ENCODE measurements around the gene TCF12.

TCF12 gene

DNA sequence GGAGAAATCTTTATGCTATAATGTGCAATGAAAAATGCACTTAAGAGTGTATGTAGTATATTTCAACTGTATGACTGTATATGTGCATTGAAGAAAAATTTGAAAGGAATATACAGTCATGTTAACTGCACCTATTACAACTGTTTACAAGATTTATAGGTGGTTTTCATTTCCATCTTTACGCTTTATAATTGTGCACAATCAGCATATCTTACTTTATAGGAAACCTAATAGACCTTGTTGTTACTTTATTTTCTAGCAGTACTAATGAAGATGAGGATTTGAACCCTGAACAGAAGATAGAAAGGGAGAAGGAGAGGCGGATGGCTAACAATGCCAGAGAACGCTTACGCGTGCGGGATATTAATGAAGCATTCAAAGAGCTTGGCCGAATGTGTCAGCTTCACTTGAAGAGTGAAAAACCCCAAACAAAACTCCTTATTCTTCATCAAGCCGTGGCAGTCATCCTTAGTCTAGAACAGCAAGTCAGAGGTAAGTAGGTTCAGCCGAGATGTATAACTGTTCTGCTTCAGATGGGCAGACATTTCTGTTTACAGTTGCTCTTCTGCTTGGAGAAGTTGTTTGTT lies 354.4 kb downstream of the TCF12 start:
- Mint-ChIP-seq H3K27me3 (no peaks in the 10 kb centered on the region), H3K27ac (no peak overlapping the region), H3K36me3 (peaks cover 39% of the 10 kb centered on the region), H3K4me3 (no peak overlapping the region), H3K9me3 (no peaks in the 10 kb centered on the region), H3K4me1 (peaks cover 15% of the 10 kb centered on the region)
- no peak for DNase-seq (ENCODE audit: low spot score in 2 of 2)
- no peak for ATAC-seq (ENCODE audit: low read depth)

DNA sequence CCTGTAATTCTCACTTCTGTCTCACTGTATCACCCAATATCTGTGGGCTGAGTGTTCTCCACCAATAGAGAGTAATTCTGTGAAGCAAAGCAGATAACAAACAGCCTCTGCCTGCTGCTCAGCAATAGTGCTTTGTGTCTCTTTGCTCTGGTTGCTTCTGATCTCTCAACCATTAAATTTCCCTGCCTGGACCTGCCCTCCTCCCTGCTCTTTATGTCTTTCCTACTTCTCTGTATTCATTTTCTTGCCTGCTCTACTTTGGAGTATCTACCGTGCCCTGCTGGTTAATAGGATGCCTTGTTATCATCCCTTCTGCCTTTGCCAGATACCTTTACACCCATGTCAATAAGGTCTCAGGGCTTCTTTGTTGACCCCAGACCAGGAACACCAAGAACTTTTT lies 355.0 kb downstream of the TCF12 start:
- Mint-ChIP-seq H3K27ac (peak overlapping the region; percentile 7), H3K4me3 (no peak overlapping the region), H3K4me1 (peaks cover 19% of the 10 kb centered on the region)

DNA sequence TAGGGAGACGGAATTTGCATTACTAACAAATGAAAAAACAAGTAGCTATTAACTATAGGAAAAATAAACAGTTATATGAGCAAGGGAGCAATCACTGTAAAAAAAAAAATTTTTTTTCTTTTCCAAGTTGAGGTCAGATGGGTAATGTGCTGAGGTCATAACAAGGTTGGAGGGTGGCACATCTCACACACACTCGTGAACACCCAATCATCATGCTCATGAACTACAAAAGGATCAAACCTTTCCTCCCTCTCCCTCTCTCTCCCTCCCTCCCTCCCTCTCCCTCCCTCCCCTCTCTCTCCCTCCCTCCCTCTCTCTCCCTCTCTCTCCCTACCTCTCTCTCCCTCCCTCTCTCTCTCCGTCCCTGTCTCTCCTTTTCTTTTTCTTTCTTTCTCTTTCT lies 360.0 kb downstream of the TCF12 start:
- Mint-ChIP-seq H3K4me1 (peaks cover 36% of the 10 kb centered on the region), H3K27me3 (no peaks in the 10 kb centered on the region), H3K4me3 (no peak overlapping the region), H3K9me3 (no peaks in the 10 kb centered on the region), H3K27ac (peak overlapping the region; percentile 72), H3K36me3 (peaks cover 19% of the 10 kb centered on the region)
- DNase-seq (ENCODE audit: low spot score in 2 of 2) = no peak
- ATAC-seq (ENCODE audit: low read depth) = no peak

More for the DNA sequence above, 355.0 kb downstream of the TCF12 start:
- ATAC-seq (ENCODE audit: low read depth) = no peak
- DNase-seq (ENCODE audit: low spot score in 2 of 2) = no peak
- Mint-ChIP-seq H3K9me3 (no peaks in the 10 kb centered on the region), H3K27me3 (no peaks in the 10 kb centered on the region), H3K36me3 (peaks cover 39% of the 10 kb centered on the region)

DNA sequence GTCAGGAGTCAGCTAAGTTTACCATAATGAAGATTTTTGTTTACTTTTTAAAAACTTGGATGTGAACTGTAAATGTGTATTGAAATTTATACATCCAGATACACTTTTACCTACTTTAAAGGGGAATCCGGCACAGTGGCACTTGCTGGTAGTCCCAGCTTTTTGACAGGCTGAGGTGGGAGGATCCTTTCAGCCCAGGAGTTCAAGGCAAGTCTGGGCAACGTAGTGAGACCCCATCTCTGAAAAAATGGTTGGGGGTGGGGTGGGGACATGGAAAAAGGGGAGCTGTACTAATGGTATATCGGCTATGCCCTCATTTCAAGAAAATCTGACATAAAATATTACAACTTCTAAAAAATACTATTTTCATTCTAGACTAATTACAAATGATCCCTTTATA lies 362.0 kb downstream of the TCF12 start:
- H3K4me3 Mint-ChIP-seq = no peak overlapping the region
- H3K36me3 Mint-ChIP-seq = peaks cover 10% of the 10 kb centered on the region

DNA sequence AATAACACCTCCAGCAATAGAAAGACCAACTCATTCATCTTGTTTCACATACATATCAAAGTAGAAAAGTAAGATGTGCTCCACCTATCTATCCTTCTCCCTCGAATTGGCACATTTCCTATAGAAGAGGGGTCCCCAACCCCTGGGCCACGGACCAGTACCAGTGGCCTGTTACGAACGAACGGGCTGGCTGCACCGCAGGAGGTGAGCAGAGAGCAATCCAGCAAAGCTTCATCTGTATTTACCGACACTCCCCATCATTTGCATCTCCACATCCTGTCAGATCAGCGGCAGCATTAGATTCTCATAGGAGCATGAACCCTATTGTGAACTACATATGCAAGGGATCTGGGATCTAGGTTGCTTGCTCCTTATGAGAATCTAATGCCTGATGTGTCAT lies 362.9 kb downstream of the TCF12 start:
- H3K27ac Mint-ChIP-seq = peak overlapping the region; percentile 89
- DNase-seq (ENCODE audit: low spot score in 2 of 2) = peak; percentile 39
- peaks cover 4% of the 10 kb centered on the region for H3K36me3 Mint-ChIP-seq

More for the DNA sequence above, 362.0 kb downstream of the TCF12 start:
- H3K27me3 Mint-ChIP-seq = no peaks in the 10 kb centered on the region
- H3K27ac Mint-ChIP-seq = peak overlapping the region; percentile 89
- no peak for ATAC-seq (ENCODE audit: low read depth)
- peaks cover 36% of the 10 kb centered on the region for H3K4me1 Mint-ChIP-seq
- no peak for DNase-seq (ENCODE audit: low spot score in 2 of 2)
- no peaks in the 10 kb centered on the region for H3K9me3 Mint-ChIP-seq

DNA sequence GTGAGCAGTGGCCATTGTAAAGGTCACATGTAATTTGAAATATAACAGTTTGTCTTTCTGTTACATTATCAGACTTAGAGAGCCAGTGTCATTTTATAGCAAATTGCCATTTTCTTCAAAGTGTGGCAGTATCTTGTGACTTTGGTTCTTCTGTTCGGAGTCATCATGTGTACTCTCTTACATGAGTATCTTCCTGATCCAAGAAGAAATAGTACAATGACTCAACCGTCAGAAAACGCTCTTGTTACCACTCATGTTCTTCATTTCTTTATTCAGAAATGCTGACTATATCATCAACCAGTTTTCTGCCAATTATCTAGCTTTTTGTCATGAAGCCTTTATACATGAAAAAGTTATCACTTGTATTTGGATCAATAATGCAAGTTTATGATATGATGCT lies 364.2 kb downstream of the TCF12 start:
- Mint-ChIP-seq H3K4me3 (peak overlapping the region; percentile 90), H3K4me1 (peaks cover 55% of the 10 kb centered on the region)

More for the DNA sequence above, 362.9 kb downstream of the TCF12 start:
- Mint-ChIP-seq H3K27me3 (no peaks in the 10 kb centered on the region), H3K4me1 (peaks cover 44% of the 10 kb centered on the region), H3K4me3 (peak overlapping the region; percentile 90), H3K9me3 (no peaks in the 10 kb centered on the region)
- peak; percentile 68 for ATAC-seq (ENCODE audit: low read depth)

DNA sequence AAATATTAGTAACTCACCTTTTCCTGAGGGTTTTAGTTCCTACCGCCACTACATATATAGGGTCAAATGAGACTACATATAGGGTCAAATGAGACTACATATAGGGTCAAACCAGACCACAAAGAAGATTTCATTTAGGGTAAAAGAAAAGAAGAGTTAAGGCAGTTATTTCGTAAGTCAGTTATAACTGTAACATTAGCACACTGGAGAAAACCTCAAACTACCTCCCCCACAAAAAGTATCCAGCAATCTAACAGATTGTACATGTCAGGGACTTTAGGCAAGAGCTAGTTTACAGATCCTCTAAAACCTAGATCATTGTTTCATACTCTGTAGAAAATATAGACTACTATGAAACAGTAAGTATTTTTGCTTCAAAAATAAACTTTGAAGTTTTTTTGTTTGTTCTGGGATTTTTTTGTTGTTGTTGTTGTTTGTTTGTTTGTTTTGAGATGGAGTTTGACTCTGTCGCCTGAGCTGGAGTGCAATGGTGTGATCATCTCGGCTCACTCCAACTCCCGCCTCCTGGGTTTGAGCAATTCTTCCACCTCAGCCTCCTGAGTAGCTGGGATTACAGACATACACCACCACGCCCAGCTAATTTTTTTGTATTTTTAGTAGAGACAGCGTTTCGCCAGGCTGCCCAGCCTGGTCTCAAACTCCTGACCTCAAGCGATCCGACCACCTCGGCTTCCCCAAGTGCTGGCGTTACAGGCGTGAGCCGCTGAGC lies 365.5 kb downstream of the TCF12 start:
- H3K27ac Mint-ChIP-seq = peak overlapping the region; percentile 89
- no peaks in the 10 kb centered on the region for H3K27me3 Mint-ChIP-seq
- H3K4me1 Mint-ChIP-seq = peaks cover 50% of the 10 kb centered on the region
- H3K36me3 Mint-ChIP-seq = no peaks in the 10 kb centered on the region
- H3K4me3 Mint-ChIP-seq = peak overlapping the region; percentile 90
- ATAC-seq (ENCODE audit: low read depth) (peak; percentile 5), DNase-seq (ENCODE audit: low spot score in 2 of 2) (no peak)
- H3K9me3 Mint-ChIP-seq = no peaks in the 10 kb centered on the region

More for the DNA sequence above, 364.2 kb downstream of the TCF12 start:
- H3K27me3 Mint-ChIP-seq = no peaks in the 10 kb centered on the region
- H3K9me3 Mint-ChIP-seq = no peaks in the 10 kb centered on the region
- peak overlapping the region; percentile 89 for H3K27ac Mint-ChIP-seq
- peaks cover 3% of the 10 kb centered on the region for H3K36me3 Mint-ChIP-seq
- no peak for DNase-seq (ENCODE audit: low spot score in 2 of 2)
- ATAC-seq (ENCODE audit: low read depth) = no peak

DNA sequence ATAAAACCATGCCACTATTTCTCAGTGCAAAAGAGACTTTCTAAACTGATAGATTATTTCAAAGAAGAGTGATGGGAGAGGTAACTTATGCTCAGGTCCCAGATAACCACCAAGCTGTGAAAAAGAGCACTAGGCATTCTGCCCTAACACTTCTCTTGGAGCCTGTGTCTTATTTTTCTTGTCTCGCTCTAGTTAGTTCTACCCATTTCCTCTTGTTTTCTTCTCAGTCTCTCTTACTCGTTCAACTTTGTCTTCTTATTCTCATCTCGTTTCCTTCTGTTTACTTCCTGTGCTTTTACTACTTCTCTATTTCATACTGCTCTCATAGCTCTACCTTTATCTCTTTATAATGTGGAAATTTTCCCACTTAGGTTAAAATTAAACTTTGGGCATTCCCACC lies 366.1 kb downstream of the TCF12 start:
- peaks cover 3% of the 10 kb centered on the region for H3K36me3 Mint-ChIP-seq
- H3K27ac Mint-ChIP-seq = peak overlapping the region; percentile 89
- no peaks in the 10 kb centered on the region for H3K9me3 Mint-ChIP-seq
- no peaks in the 10 kb centered on the region for H3K27me3 Mint-ChIP-seq
- ATAC-seq (ENCODE audit: low read depth) (peak; percentile 68), DNase-seq (ENCODE audit: low spot score in 2 of 2) (no peak)
- H3K4me1 Mint-ChIP-seq = peaks cover 51% of the 10 kb centered on the region
- peak overlapping the region; percentile 90 for H3K4me3 Mint-ChIP-seq

DNA sequence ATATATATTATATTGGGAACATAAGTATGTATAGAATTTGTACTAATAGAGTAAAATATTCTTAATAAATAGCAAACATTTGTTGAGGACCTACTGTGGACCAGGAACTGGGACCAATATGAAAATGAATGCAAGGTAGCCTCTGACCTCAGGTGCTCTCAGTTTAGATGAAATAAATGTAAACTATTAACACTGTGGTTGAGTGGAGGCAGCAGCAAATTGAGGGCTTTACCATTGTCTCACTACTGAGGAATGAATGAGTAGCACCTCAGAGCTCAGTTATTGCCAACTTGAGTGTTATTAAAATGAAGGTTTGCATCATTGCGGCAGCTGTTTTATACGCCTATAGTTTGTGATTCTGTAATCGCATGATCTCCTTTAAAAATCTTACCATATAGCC lies 366.9 kb downstream of the TCF12 start:
- no peak for ATAC-seq (ENCODE audit: low read depth)
- no peaks in the 10 kb centered on the region for H3K27me3 Mint-ChIP-seq
- H3K27ac Mint-ChIP-seq = peak overlapping the region; percentile 89
- peaks cover 53% of the 10 kb centered on the region for H3K4me1 Mint-ChIP-seq
- no peak for DNase-seq (ENCODE audit: low spot score in 2 of 2)
- H3K36me3 Mint-ChIP-seq = peaks cover 5% of the 10 kb centered on the region
- H3K4me3 Mint-ChIP-seq = no peak overlapping the region
- no peaks in the 10 kb centered on the region for H3K9me3 Mint-ChIP-seq

DNA sequence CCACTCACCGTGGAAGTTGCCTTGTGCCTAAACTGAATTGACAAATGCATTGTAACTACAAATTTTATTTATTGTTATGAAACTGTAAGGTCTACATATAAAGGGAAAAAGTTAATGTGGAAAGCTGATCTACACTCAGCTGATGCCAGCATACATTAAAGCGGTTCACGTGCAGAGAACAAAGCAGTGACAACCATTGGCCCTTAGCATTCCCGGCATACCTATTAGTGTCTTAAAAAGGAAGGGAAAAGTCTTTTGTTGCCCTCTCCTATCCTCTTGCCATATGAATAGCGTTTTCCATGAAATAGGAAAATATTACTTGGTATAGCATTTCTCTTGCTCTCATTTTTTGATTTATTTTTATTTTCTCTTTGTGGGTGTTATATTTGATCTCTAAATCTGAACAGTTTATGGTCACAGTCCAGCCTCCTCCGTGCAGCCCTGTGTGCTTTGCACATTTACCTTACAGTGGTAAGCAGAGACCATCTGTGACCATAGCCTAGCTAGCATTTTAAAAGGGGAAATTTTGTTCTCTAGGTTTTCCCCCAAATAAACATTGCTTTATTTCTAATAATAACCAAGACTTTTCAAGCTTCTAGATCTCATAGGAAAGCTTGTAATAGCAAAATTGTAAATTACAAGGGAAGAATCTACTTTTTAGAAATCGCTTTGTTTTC lies 368.1 kb downstream of the TCF12 start:
- Mint-ChIP-seq H3K27ac (peak overlapping the region; percentile 89), H3K27me3 (no peaks in the 10 kb centered on the region), H3K4me3 (peak overlapping the region; percentile 60), H3K4me1 (peaks cover 51% of the 10 kb centered on the region), H3K9me3 (no peaks in the 10 kb centered on the region), H3K36me3 (peaks cover 11% of the 10 kb centered on the region)
- ATAC-seq (ENCODE audit: low read depth) = peak; percentile 54
- no peak for DNase-seq (ENCODE audit: low spot score in 2 of 2)

DNA sequence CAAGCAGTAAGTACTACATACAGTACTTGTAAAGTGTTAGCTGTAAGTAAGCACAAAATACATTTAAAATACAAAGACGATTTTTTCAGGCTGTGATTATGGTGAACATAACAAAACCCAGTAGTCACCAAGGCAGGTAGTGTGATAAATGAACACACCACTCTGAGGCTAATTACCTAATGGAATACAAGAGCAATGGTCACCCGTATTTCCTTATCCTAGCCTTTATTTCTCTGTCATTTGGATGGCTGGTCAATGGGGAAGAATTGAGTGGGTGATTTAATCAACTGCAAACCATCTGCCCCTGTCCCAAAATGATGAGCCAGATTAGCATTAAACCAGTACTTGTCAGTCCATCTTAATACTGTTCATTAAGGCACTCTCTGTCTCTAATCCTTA lies 368.7 kb downstream of the TCF12 start:
- no peaks in the 10 kb centered on the region for H3K27me3 Mint-ChIP-seq
- DNase-seq (ENCODE audit: low spot score in 2 of 2) (no peak), ATAC-seq (ENCODE audit: low read depth) (no peak)
- H3K36me3 Mint-ChIP-seq = peaks cover 16% of the 10 kb centered on the region
- no peaks in the 10 kb centered on the region for H3K9me3 Mint-ChIP-seq
- peak overlapping the region; percentile 89 for H3K27ac Mint-ChIP-seq
- peaks cover 48% of the 10 kb centered on the region for H3K4me1 Mint-ChIP-seq
- peak overlapping the region; percentile 55 for H3K4me3 Mint-ChIP-seq

DNA sequence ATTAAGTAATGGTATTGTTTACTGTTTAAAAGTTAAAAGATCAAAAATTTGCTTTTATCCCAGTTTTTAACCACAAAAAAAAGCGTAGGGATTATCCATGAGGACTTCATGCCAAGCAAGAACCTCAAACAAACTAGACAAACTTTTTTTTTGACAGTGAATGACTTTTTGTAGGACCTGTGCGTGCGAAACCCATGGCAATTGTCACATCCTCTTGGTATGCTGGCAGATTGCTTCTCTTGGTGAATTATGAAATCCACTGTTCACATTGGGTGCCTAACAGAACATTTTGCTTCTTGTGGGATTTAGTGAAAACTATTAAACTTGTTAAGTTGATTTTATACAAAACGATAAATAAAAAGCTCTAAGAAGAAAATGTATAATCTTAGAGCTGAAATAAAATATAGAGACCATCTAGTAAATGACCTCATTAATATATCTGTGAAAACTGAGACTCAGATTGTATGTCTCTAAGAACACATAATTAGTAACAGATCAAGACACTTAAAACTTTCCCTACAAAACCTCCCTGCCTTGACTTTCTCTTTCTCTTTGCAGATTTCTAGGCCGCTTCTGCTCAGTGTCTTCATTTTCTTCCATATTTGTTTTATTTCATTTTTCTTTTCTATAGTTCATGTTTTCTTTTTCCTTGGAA lies 370.6 kb downstream of the TCF12 start:
- ATAC-seq (ENCODE audit: low read depth) = no peak
- peaks cover 38% of the 10 kb centered on the region for H3K4me1 Mint-ChIP-seq
- no peak for DNase-seq (ENCODE audit: low spot score in 2 of 2)
- H3K4me3 Mint-ChIP-seq = no peak overlapping the region
- no peaks in the 10 kb centered on the region for H3K9me3 Mint-ChIP-seq
- peak overlapping the region; percentile 89 for H3K27ac Mint-ChIP-seq
- peaks cover 16% of the 10 kb centered on the region for H3K36me3 Mint-ChIP-seq
- no peaks in the 10 kb centered on the region for H3K27me3 Mint-ChIP-seq

DNA sequence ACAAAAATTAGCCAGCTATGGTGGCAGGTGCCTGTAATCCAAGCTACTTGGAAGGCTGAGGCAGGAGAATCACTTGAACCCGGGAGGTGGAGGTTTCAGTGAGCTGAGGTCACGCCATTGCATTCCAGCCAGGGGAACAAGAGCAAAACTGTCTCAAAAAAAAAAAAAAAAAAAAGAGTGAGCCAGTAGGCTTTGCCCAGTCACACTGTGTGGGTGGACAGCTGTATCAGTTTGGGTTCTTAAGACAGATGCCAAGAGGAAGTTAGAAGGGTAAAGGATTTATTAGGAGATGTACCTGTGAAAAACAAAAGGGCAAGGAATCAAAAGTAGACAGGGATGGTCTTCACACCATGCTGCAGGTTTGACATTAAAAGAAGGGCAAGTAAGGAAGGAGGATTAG lies 371.7 kb downstream of the TCF12 start:
- peak overlapping the region; percentile 79 for H3K27ac Mint-ChIP-seq
- H3K4me1 Mint-ChIP-seq = peaks cover 34% of the 10 kb centered on the region
- ATAC-seq (ENCODE audit: low read depth) (no peak), DNase-seq (ENCODE audit: low spot score in 2 of 2) (no peak)
- H3K27me3 Mint-ChIP-seq = no peaks in the 10 kb centered on the region
- no peak overlapping the region for H3K4me3 Mint-ChIP-seq
- H3K36me3 Mint-ChIP-seq = peaks cover 16% of the 10 kb centered on the region
- H3K9me3 Mint-ChIP-seq = no peaks in the 10 kb centered on the region

DNA sequence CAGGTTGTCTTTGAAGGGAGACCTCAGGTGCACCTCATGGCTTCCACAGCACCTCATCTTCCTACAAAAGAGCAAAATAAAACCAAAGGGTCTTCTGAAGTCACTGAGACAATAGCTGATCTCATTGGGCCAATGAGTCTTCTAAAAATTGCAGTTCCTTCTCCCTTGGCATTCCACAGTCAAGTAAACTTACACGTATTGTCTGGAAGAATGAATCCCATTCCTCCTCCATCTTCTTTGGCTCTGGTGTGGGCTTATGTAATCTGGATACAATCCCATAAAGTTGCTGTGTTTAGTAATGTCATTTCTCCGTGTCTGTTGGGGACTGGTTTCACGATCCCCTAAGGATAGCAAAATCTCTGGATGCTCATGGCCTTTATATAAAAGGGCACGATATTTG lies 372.4 kb downstream of the TCF12 start:
- no peak overlapping the region for H3K27ac Mint-ChIP-seq
- H3K4me3 Mint-ChIP-seq = no peak overlapping the region
- no peaks in the 10 kb centered on the region for H3K27me3 Mint-ChIP-seq
- ATAC-seq (ENCODE audit: low read depth) (no peak), DNase-seq (ENCODE audit: low spot score in 2 of 2) (no peak)
- H3K36me3 Mint-ChIP-seq = peaks cover 16% of the 10 kb centered on the region
- H3K4me1 Mint-ChIP-seq = peaks cover 31% of the 10 kb centered on the region
- no peaks in the 10 kb centered on the region for H3K9me3 Mint-ChIP-seq
